ENCODE measurements around the gene MRPL10.

DNA sequence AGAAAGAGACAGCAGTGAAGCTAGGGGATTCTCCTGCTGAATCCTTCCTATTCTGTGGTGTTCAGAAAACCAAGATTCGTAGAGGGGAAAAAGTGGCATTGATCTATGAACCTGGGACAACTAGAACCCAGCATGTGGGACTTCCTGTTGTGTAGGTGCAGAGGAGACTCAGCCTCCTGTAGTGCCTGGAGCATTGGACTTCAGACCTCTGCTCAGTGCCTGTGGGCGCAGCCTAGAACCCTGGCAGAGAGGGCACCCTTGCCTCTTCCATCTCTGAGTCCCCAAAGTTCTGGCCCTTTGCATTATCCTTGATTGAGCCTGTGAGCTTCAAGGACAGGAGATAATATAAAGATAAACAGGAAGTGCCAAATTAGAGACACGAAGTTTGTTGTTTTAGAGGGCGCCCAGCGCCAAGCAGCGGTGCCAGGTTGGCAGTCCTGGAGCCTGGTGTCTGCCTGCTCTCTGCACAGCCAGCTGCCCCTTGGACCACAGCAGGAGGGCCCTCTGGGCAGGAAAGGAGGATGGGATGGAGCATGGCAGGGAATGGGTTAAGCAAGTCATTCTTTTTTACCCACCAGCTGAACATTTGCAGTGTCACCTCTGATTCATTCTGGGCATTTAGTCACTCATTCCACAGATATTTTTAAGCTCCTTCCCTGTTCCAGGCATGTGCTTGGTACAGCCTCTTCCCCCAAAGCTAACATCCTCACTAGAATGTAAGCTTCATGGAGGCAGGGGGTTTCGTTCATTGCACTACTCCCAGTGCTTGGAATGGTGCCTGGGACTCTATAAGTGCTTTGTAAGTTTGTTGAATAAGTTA lies 31.5 kb upstream of the MRPL10 start:
- TF ChIP-seq CTCF (IDR thresholded peaks at IDR 0.05) (no peak), ZFX (IDR thresholded peaks at IDR 0.05; ENCODE audit: borderline replicate concordance) (no peak)

Data from 22Rv1 (cell line).